Astrocyte (in vitro differentiated cells and primary cell): Measurements from ENCODE around the gene CBARP.

Experiments used
- CTCF ChIP-seq: IDR thresholded peaks from 2 replicates; pipeline ENCODE4 v1.5.1; 2011; ENCODE audit warnings: low read depth, mild to moderate bottlenecking, inconsistent platforms, low read length, moderate library complexity; ENCODE audit not compliant: insufficient read depth
- EZH2 ChIP-seq: IDR thresholded peaks from 2 replicates; pipeline ENCODE4 v1.6.1; 2012; ENCODE audit warnings: mild to moderate bottlenecking, low read length, inconsistent platforms; ENCODE audit not compliant: insufficient read depth

DNA sequence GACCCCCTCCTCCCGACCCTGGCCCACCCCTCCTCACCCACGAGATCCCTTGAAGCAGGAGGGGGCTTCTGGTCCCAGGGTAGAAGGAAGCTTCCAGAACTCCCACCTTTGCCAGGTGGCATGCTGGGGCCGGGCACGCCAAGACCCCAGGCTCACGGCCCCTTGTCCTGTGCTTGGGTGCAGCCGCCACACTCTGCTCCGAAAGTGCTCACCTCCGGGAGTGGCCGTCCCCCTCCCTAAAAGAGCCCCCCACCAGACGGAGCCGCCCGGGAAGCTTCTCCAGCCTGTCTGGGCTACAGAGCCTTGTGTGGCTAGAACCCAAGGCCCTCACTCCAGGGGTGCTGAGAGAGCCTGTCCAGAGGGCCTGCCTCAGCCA is 46.1 kb upstream of the CBARP start:
- TF ChIP-seq CTCF: no peak
- TF ChIP-seq EZH2: no peak
